HG02588 (cell line): ENCODE measurements around the gene TOM1L2.
"Not testable (repeated sequence)": the region's sequence is repeated elsewhere in the genome, so short reads cannot be mapped to it uniquely, and the experiment has no call there.

Experiments used
- ATAC-seq: cut with Tn5 transposase; IDR thresholded peaks from one replicate; pipeline ENCODE4 v1.9.1; 2021; ENCODE audit warnings: mild to moderate bottlenecking, moderate library complexity; ENCODE audit not compliant: unreplicated experiment

TOM1L2 gene

GRCh38 chr17:17995887-17996286, 23.7 kb upstream of the TOM1L2 start:
- not testable (repeated sequence) for ATAC-seq

- no peak for ATAC-seq
Observed at GRCh38 chr17:17994271-17995069, 22.3 kb upstream of the TOM1L2 start.

DNA sequence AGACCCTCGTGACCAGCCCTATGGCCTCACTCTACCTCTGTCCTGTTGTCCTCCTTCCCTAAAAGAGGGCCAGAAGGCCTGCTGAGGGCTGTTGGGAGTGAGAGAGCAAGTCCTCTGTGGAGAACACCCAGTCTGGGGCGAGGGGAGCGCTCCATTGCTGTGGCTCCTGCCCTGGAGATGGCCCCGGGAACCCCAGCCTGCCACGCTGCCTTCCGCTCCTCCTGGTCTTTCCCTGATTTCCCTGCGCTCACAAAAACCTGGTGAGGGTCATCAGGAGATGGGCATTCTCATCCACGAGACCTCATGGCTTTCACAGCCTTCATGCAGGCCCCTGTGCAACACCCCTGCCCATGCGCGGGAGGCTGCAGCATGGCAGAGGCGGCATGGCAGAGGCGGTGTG, 21.7 kb upstream of the TOM1L2 start:
- no peak for ATAC-seq

DNA sequence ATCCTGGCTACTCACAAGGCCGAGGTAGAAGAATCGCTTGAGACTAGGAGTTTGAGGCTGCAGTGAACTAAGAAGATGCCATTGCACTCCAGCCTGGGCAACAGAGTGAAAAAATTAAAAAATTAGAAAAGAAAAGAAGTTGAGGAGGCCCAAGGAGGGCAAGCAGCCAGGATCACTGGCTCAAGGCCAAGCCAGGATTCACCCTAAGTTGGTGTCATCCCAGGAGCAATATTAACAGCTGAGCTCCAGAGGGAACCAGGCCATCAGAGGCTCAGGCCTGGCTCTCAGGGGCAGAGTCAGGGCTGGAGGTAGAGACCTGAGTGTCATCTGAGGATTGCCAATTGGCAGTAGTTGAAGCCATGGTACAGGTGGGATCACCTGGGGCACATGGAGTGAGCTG, 21.2 kb upstream of the TOM1L2 start:
- no peak for ATAC-seq

GRCh38 chr17:17990282-17990681, 18.1 kb upstream of the TOM1L2 start:
- no peak for ATAC-seq

DNA sequence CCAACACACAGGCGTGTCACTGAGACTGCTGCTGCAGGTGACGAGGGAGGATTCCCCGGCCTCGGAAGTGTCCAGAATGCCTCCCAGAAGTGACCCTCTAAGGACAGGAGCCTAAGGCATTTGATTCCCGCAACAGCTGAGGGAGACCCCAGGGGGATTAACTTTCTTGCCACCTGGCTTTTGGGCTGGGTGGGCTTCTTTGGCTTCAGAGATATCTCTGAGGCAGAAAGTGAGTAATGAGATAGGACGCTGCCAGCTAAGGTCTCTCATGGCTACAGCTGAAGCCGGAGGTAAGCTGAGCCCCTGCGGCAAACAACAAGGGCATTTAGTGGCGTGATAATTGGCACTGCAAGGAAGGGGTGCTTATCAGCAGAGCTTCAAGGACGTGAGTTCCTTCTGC, 17.4 kb upstream of the TOM1L2 start:
- ATAC-seq, result no peak

DNA sequence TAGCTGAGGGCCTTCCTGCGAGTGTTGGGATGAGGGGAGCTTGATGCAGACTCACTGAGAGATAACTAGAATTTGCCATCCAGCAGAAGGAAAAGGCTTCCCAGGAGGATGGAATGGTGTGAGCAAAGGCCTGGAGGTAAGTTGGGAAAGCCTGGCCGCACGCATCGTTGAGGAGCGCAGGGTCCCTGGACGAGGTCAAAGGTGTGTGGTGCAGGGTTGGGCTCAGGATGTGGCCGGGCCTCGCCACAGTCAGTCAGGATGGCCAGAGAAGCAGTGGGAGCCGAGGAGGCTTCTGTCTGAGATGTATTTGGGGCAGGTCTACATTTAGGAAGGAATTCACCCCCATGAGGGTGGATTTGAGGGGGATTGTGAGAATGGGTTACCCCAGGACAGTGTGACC, 16.9 kb upstream of the TOM1L2 start:
- no peak for ATAC-seq

- ATAC-seq, result no peak
Observed at GRCh38 chr17:17988427-17988945, 16.3 kb upstream of the TOM1L2 start.

- no peak for ATAC-seq
Observed at GRCh38 chr17:17987901-17988300, 15.7 kb upstream of the TOM1L2 start.

DNA sequence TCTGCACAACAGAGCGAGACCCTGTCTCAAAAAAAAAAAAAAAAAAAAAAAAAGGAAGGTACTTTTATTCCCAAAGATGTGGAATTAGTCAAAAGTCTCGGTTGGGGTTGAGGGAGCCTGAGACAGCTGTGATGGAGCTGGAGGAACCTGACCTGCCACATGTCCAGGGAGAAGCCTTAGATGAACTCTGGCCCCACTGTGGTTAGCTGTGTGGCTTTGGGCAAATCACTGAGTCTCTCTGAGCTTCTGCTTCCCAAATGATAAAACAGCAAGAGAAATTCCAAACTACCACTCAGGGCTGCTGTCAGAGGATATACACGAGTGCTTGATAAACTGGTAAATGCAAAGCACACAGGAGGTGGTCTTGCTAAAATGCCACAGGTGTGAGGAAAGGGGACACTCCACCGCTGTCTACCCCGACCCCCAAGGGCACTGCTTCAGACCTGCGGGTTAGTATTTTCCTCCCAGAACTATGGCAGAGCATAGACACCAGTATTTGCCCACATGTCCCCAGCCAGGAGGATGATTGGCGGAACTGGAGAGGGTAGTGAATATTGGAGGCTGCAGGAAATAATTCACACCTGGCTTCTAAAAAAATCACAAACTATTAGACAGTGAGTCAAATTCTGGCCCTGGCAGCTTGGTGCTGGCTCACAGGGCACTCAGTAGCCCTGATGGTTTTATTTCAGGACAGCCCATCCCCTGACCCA, 15.1 kb upstream of the TOM1L2 start:
- no peak for ATAC-seq

DNA sequence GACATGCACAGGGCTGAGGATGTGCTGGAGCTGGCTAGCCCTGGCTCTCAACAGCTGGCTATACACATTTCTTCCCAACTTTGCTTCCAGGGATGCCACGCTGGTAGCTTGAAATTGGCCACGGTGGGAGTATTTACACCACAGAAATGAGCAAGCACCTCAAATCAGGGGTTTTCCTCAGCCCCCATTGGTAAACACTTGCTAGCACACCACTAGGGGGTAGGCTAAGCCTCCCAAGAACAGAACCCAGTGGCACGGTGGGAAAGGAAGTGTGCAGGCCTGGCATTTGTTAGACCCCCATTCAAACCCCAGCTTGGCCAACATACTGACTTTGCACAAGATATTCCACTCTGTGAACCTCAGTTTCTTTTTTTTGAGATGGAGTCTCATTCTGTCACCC, 13.4 kb upstream of the TOM1L2 start:
- no peak for ATAC-seq

GRCh38 chr17:17985153-17985552, 13.0 kb upstream of the TOM1L2 start:
- ATAC-seq, result no peak

DNA sequence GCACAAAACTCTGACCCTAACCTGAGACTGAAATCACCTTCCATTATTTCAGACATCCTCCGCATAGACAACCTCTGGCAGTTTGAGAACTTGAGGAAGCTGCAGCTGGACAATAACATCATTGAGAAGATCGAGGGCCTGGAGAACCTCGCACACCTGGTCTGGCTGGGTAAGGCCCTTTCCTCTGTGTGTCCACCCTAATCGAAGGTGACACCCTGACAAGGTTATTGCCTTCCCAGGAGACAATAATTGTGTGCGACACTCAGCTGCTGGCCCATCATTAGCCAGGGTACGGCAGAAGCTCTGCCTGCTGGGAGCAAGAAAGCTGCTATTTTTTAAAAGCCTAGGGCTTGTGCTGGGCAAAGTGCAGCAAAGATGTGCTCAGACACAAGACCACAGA, 11.6 kb upstream of the TOM1L2 start:
- no peak for ATAC-seq

DNA sequence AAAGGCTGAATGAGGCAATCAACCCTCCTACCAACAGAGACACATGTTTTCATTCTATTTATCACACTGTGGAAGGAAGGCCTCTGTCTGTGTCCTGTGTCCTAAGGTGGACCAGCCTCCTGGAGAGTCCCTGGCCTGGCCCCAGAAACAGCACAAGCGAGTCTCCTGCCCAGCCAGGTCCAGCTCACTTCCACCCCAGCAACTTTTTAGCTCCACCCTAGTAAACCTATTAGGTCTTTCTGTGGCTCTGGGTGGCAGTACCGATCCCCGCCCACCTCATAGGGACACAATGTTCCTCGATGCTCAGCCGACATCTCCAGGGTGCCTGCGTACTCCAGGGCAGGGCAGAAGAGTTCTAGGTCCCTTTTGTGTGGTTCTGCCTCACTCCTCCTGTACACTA, 11.2 kb upstream of the TOM1L2 start:
- no peak for ATAC-seq

GRCh38 chr17:17982801-17983200, 10.6 kb upstream of the TOM1L2 start:
- ATAC-seq, result no peak

- ATAC-seq, result no peak
Observed at GRCh38 chr17:17981330-17981729, 9.1 kb upstream of the TOM1L2 start.

- no peak for ATAC-seq
Observed at GRCh38 chr17:17979778-17980177, 7.6 kb upstream of the TOM1L2 start.

GRCh38 chr17:17978481-17979424, 6.6 kb upstream of the TOM1L2 start:
- no peak for ATAC-seq

GRCh38 chr17:17976931-17977570, 4.9 kb upstream of the TOM1L2 start:
- no peak for ATAC-seq

- no peak for ATAC-seq
Observed at GRCh38 chr17:17975436-17975835, 3.2 kb upstream of the TOM1L2 start.

- no peak for ATAC-seq
Observed at GRCh38 chr17:17972952-17973254, 703 bp upstream of the TOM1L2 start.
